SU-DHL-6 (cell line): ENCODE results near the gene DCAF8.
A peak's percentile ranks its signal among the peaks of the same experiment; 100 is the strongest.
"Not testable (repeated sequence)": the region's sequence is repeated elsewhere in the genome, so short reads cannot be mapped to it uniquely, and the experiment has no call there.

Experiments
- H2AFZ ChIP-seq: fragments of 200-600 bp; sonication (generic); 2 replicates; pipeline ENCODE4 v1.6.1; 2014; ENCODE audit warnings: low read depth, mild to moderate bottlenecking, moderate library complexity, mixed read lengths, antibody characterized with exemption, low read length; ENCODE audit not compliant: severe bottlenecking
- H3F3A ChIP-seq: fragments of 200-600 bp; shearing (Covaris generic); 2 replicates; pipeline ENCODE4 v1.6.0; 2016; ENCODE audit warnings: antibody characterized with exemption, mild to moderate bottlenecking; ENCODE audit not compliant: insufficient read depth
- H3K27ac ChIP-seq: fragments of 200-600 bp; sonication (generic); 2 replicates; pipeline ENCODE4 v1.5.1; 2016; ENCODE audit warnings: low read depth, mild to moderate bottlenecking, low read length, moderate library complexity, mixed read lengths
- H3K27me3 ChIP-seq: fragments of 200-600 bp; sonication (generic), shearing (Covaris generic); 2 replicates; pipeline ENCODE4 v1.6.0; 2014; ENCODE audit warnings: mild to moderate bottlenecking, low read length
- H3K36me3 ChIP-seq: fragments of 200-600 bp; sonication (generic); 2 replicates; pipeline ENCODE4 v1.6.1; 2014; ENCODE audit warnings: mild to moderate bottlenecking, low read length, mixed read lengths
- H3K4me2 ChIP-seq: fragments of 300-600, 200-600 bp; shearing (Covaris generic), sonication (generic); 2 replicates; pipeline ENCODE4 v1.6.0; 2014; ENCODE audit warnings: low read length, low read depth, mild to moderate bottlenecking; ENCODE audit not compliant: poor library complexity, severe bottlenecking
- H3K4me3 ChIP-seq: fragments of 200-600 bp; sonication (generic); 2 replicates; pipeline ENCODE4 v1.5.1; 2014; ENCODE audit warnings: antibody characterized with exemption, low read length, mild to moderate bottlenecking, mixed read lengths; ENCODE audit not compliant: insufficient read depth, poor library complexity, severe bottlenecking
- H3K79me2 ChIP-seq: fragments of 200-600 bp; sonication (generic); 2 replicates; pipeline ENCODE4 v1.6.1; 2014; ENCODE audit warnings: mild to moderate bottlenecking, low read length, moderate library complexity; ENCODE audit not compliant: insufficient read depth
- H3K9ac ChIP-seq: fragments of 200-600 bp; sonication (generic); 2 replicates; pipeline ENCODE4 v1.7.0; 2014; ENCODE audit warnings: mild to moderate bottlenecking, low read length
- H3K9me2 ChIP-seq: fragments of 200-600 bp; sonication (generic); replicated peaks from 2 replicates; pipeline ENCODE4 v1.6.1; 2014; ENCODE audit warnings: low read length; ENCODE audit not compliant: insufficient read depth
- H3K9me3 ChIP-seq: fragments of 200-600 bp; sonication (generic); 2 replicates; pipeline ENCODE4 v1.6.1; 2014; ENCODE audit warnings: low read length, mixed read lengths; ENCODE audit not compliant: insufficient read depth
- H4K20me1 ChIP-seq: fragments of 200-600 bp; sonication (generic); 2 replicates; pipeline ENCODE4 v1.6.1; 2014; ENCODE audit warnings: low read depth, mild to moderate bottlenecking, antibody characterized with exemption, low read length, moderate library complexity, mixed read lengths
- EZH2phosphoT487 ChIP-seq: fragments of 200-600 bp; sonication (generic), shearing (Covaris generic); conservative IDR thresholded peaks from 2 replicates; pipeline ENCODE4 v1.6.1; 2018; ENCODE audit warnings: mild to moderate bottlenecking, antibody characterized with exemption, low read length, moderate library complexity, mixed read lengths
- TF ChIP-seq, protein P1 (sequence below): fragments of 200-600 bp; sonication (generic); IDR thresholded peaks from one replicate; pipeline ENCODE4 v1.5.1; 2017; ENCODE audit warnings: antibody characterized with exemption, mild to moderate bottlenecking, low read length, moderate library complexity; ENCODE audit not compliant: insufficient read depth, poor library complexity, severe bottlenecking

DCAF8 gene

DNA sequence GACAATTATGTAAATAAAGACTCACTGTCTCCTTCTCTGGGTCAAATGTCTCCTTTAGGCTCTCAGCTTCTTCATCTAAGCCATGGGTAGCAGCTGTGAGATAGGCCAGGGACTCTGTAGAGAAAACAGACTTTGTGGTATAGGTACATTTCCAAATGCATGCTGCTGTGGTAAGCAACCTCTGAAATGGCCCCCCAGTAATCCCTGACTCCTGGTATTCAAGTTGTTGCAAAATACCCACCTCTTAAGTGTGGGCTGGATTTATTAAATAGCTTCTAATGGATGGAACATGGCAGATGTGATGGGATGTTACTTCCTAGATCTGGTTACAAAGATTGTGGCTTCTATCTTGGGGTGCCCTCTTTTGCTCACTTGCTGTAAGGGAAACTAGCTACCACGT, 33.7 kb upstream of the DCAF8 start:
- no peak for TF ChIP-seq EZH2phosphoT487
- TF ChIP-seq, protein P1, sequence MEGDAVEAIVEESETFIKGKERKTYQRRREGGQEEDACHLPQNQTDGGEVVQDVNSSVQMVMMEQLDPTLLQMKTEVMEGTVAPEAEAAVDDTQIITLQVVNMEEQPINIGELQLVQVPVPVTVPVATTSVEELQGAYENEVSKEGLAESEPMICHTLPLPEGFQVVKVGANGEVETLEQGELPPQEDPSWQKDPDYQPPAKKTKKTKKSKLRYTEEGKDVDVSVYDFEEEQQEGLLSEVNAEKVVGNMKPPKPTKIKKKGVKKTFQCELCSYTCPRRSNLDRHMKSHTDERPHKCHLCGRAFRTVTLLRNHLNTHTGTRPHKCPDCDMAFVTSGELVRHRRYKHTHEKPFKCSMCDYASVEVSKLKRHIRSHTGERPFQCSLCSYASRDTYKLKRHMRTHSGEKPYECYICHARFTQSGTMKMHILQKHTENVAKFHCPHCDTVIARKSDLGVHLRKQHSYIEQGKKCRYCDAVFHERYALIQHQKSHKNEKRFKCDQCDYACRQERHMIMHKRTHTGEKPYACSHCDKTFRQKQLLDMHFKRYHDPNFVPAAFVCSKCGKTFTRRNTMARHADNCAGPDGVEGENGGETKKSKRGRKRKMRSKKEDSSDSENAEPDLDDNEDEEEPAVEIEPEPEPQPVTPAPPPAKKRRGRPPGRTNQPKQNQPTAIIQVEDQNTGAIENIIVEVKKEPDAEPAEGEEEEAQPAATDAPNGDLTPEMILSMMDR, result no peak
- H3K9me2 ChIP-seq, result no peaks in the 10 kb centered on the region
- H3K4me2 ChIP-seq, result no peak overlapping the region
- H3K36me3 ChIP-seq, result peaks cover 44% of the 10 kb centered on the region; the same call in 1 of the 2 replicates
- H3K9me3 ChIP-seq, result no peaks in the 10 kb centered on the region
- no peaks in the 10 kb centered on the region for H4K20me1 ChIP-seq
- no peak overlapping the region for H3K4me3 ChIP-seq
- no peak overlapping the region for H3K27ac ChIP-seq
- H3F3A ChIP-seq, result peaks cover 10% of the 10 kb centered on the region; the same call in 1 of the 2 replicates
- H2AFZ ChIP-seq, result no peak overlapping the region
- no peaks in the 10 kb centered on the region for H3K79me2 ChIP-seq
- H3K27me3 ChIP-seq, result no peaks in the 10 kb centered on the region
- H3K9ac ChIP-seq, result no peak overlapping the region

DNA sequence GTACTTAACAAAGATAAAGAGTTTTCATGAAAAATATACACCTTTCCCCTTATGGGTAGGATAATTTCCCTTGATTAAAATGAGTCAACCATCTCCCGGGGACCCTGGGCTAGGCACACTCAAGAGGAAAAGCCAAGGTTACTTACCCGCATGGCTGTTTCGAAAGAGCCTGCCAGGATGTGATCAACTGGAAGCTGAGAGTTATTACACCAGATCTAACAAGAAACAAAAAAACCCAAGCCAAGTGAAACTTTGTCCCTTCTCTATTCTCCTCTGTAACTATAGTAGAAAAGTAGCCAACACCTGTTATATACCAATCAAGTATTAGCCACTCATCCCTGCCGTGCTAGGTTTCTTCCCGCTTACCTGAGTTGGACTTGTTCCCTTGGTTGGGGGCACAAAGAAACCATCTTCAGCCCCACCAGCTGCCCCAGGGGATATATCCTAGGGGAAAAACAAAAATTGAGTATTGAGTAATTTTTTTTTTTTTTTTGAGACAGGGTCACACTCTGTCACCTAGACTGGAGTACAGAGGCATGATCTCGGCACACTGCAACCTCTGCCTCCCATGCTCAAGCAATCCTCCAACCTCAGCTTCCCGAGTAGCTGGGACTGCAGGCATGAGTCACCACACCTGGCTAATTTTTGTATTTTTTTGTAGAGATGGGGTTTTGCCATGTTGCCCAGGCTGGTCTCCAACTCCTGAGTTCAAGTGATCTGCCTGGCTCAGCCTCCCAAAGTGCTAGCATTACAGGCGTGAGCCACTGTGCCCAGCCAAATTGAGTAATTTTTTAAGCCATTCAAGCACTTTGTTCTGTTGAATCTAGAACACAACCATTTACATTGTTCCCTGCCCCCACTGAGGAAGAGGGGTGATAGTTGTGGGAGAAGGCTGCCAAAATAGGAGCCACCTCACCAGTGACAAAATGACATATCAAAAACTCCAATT, 30.9 kb upstream of the DCAF8 start:
- Histone ChIP-seq H3K27ac (no peak overlapping the region), H3K9me3 (no peaks in the 10 kb centered on the region), H3K9me2 (no peaks in the 10 kb centered on the region), H4K20me1 (no peaks in the 10 kb centered on the region), H3K4me2 (no peak overlapping the region), H3K79me2 (no peaks in the 10 kb centered on the region), H3K36me3 (peaks cover 40% of the 10 kb centered on the region; the same call in 1 of the 2 replicates), H3K4me3 (no peak overlapping the region), H3K9ac (no peak overlapping the region), H3K27me3 (no peaks in the 10 kb centered on the region), H3F3A (peaks cover 10% of the 10 kb centered on the region; the same call in 1 of the 2 replicates), H2AFZ (no peak overlapping the region)
- TF ChIP-seq, protein P1, result no peak
- no peak for TF ChIP-seq EZH2phosphoT487

DNA sequence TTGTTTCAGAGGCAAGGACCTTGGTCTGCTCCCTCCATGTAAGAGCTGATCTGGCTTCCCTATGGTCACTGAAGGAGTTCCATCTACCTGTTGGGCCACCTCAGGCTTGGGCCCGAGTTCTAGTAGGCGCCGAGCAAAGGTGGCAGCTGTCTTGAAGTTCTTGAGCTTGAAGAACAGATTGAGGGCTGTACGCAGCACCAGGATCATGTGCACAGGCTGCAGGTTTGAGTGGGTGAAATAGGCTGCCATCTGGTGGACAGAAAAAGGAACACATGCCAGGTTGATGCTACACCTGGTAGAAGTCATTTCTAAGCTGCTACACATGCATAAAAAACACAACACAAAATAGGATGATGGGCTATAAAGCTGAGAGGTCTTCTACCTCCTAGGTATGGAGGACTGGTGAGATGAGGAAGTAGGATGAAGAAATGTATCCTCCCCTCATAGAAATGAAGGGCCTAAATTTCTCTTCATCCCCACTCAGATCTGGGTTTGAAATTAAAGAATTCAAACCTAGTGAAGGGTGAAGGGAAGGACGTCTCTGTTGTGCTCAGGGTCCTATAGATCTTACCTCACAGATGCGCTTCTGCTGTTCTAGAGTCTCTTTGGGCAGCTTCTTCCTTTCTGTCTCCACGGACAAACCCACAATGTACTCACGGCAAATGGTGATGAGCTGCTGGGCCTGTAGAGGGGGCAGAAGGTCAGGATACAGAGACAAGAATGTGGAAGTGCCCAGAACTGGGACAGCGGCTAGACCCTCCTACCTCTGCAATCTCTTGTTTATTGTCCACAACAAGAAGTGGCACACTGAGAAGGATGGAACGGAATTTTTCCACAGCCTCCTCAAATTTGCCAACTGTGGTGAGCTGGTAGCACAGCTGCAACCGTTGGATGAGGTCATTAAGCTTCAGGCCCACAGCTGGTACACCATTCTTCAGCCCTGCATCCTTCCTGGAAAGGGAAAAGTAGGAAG, 29.2 kb upstream of the DCAF8 start:
- Histone ChIP-seq H3K9me3 (no peaks in the 10 kb centered on the region), H3K27me3 (no peaks in the 10 kb centered on the region), H3K9ac (no peak overlapping the region), H3K4me3 (no peak overlapping the region), H3K79me2 (no peaks in the 10 kb centered on the region), H3F3A (peaks cover 14% of the 10 kb centered on the region), H2AFZ (no peak overlapping the region), H4K20me1 (no peaks in the 10 kb centered on the region), H3K27ac (no peak overlapping the region), H3K9me2 (no peaks in the 10 kb centered on the region), H3K36me3 (peaks cover 34% of the 10 kb centered on the region; the same call in 1 of the 2 replicates), H3K4me2 (no peak overlapping the region)
- TF ChIP-seq, protein P1, result peak; percentile 94
- no peak for TF ChIP-seq EZH2phosphoT487

DNA sequence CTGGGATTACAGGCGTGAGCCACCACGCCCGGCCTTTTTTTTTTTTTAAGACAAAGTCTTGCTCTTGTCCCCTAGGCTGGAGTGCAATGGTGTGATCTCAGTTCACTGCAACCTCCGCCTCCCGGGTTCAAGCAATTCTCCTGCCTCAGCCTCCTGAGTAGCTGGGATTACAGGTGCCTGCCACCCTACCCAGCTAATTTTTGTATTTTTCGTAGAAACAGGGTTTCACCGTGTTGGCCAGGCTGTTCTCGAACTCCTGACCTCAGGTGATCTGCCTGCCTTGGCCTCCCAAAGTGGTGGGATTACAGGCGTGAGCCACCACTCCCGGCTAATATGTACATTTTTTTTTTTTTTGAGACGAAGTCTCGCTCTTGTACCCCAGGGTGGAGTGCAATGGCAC, 25.4 kb upstream of the DCAF8 start:
- H4K20me1 ChIP-seq, H3K4me2 ChIP-seq, H3K79me2 ChIP-seq, H3K27ac ChIP-seq, H3K4me3 ChIP-seq, H3K9me3 ChIP-seq, H2AFZ ChIP-seq, H3K27me3 ChIP-seq, H3K9me2 ChIP-seq, H3K9ac ChIP-seq: not testable (repeated sequence)
- Histone ChIP-seq H3F3A (peaks cover 18% of the 10 kb centered on the region), H3K36me3 (peaks cover 19% of the 10 kb centered on the region; the same call in 1 of the 2 replicates)
